GM10847 (cell line): Measurements from ENCODE around the gene FAM114A1.

ENCODE experiments used
- POLR2A ChIP-seq: IDR thresholded peaks from 2 replicates; pipeline ENCODE4 v1.6.1; 2011; ENCODE audit not compliant: insufficient read length; ENCODE audit errors: extremely low read depth

The FAM114A1 gene

GRCh38 chr4:38871593-38871992 lies 4.0 kb downstream of the FAM114A1 start:
- no peak for TF ChIP-seq POLR2A

GRCh38 chr4:38872620-38873019 lies 5.0 kb downstream of the FAM114A1 start:
- no peak for TF ChIP-seq POLR2A

GRCh38 chr4:38873290-38873944 lies 5.8 kb downstream of the FAM114A1 start:
- no peak for TF ChIP-seq POLR2A

GRCh38 chr4:38876636-38877035 lies 9.0 kb downstream of the FAM114A1 start:
- no peak for TF ChIP-seq POLR2A

- TF ChIP-seq POLR2A, result no peak
Observed at GRCh38 chr4:38884254-38884653, 16.6 kb downstream of the FAM114A1 start.

GRCh38 chr4:38889143-38889542 lies 21.5 kb downstream of the FAM114A1 start:
- no peak for TF ChIP-seq POLR2A

GRCh38 chr4:38891051-38891983 lies 23.7 kb downstream of the FAM114A1 start:
- TF ChIP-seq POLR2A, result no peak

- TF ChIP-seq POLR2A, result no peak
Observed at GRCh38 chr4:38894322-38894982, 26.8 kb downstream of the FAM114A1 start.

- TF ChIP-seq POLR2A, result no peak
Observed at GRCh38 chr4:38896940-38897339, 29.3 kb downstream of the FAM114A1 start.

- no peak for TF ChIP-seq POLR2A
Observed at GRCh38 chr4:38898245-38898644, 30.6 kb downstream of the FAM114A1 start.

- TF ChIP-seq POLR2A, result no peak
Observed at GRCh38 chr4:38902221-38902620, 34.6 kb downstream of the FAM114A1 start.

GRCh38 chr4:38902695-38903094 lies 35.1 kb downstream of the FAM114A1 start:
- no peak for TF ChIP-seq POLR2A

GRCh38 chr4:38904090-38904666 lies 36.6 kb downstream of the FAM114A1 start:
- no peak for TF ChIP-seq POLR2A

GRCh38 chr4:38904682-38905081 lies 37.1 kb downstream of the FAM114A1 start:
- TF ChIP-seq POLR2A, result no peak

- no peak for TF ChIP-seq POLR2A
Observed at GRCh38 chr4:38905652-38906385, 38.2 kb downstream of the FAM114A1 start.
